GM12878 (cell line): ENCODE measurements around the gene CCBE1. TPM values are rescaled to one million over a fixed set of nuclear protein-coding genes. Genes with fewer than 3 reads are reported as not detected.

Experiments used
- ATAC-seq: fragments of 200-7000 bp; cut with Tn5 transposase; 3 replicates; pipeline ENCODE4 v1.9.1; 2020; ENCODE audit warnings: mild to moderate bottlenecking, moderate library complexity
- BruUV-seq: library from RNA; stranded (reverse); fragments of 400-500 nt; replicated peaks from 2 replicates; lab custom pipeline; 2021; lab: Mats Ljungman, UMichigan
- CTCF ChIA-PET: fragments of 300-600 bp; sonication (Branson Sonifier 250); formaldehyde crosslinking; extraction: SDS; loops from one replicate; lab custom pipeline; 2021; ENCODE audit warnings: inconsistent platforms; lab: Yijun Ruan, JAX
- POLR2A ChIA-PET: fragments of 350-600 bp; formaldehyde crosslinking; extraction: SDS; loops from one replicate; lab custom pipeline; 2021; ENCODE audit warnings: inconsistent platforms; lab: Charles Lee
- RAD21 ChIA-PET: fragments of 300-600 bp; sonication (Branson Sonifier 250); formaldehyde crosslinking; loops from one replicate; lab custom pipeline; 2023; ENCODE audit warnings: antibody characterized with exemption; ENCODE audit not compliant: unreplicated experiment; lab: Charles Lee
- SMC1A ChIA-PET: fragments of 300-600 bp; sonication (Branson Sonifier 250); formaldehyde crosslinking; loops from one replicate; lab custom pipeline; 2023; ENCODE audit not compliant: unreplicated experiment, uncharacterized antibody; lab: Charles Lee
- DNase-seq: peaks from one replicate; pipeline ENCODE4 v3.0.0-alpha.2; 2011; ENCODE audit warnings: low read depth, low spot score
- FAIRE-seq: peaks from 3 replicates; lab custom pipeline; 2011; peaks lifted over from hg19 to GRCh38; lab: Jason Lieb, UNC
- H2AFZ ChIP-seq: 2 replicates; pipeline ENCODE4 v1.6.0; 2011; ENCODE audit warnings: low read depth, low read length, control low read depth; ENCODE audit not compliant: control insufficient read depth
- H3K27ac ChIP-seq: 2 replicates; pipeline ENCODE4 v1.5.1; 2011; ENCODE audit warnings: control low read depth; ENCODE audit not compliant: control insufficient read depth, insufficient read depth
- H3K27me3 ChIP-seq, 2 experiments: replicated peaks in 1 of 2; 2 replicates each; pipeline versions ENCODE4 v1.6.0 to v1.6.1; 2011; ENCODE audit warnings: low read length in 1 of 2; ENCODE audit not compliant: control insufficient read depth in 2 of 2, insufficient read depth in 2 of 2
- H3K36me3 ChIP-seq, 2 experiments: 2 replicates each; pipeline ENCODE4 v1.5.1; 2011; ENCODE audit warnings: low read length in 1 of 2; ENCODE audit not compliant: control insufficient read depth in 2 of 2, insufficient read depth in 2 of 2
- H3K4me1 ChIP-seq: 2 replicates; pipeline ENCODE4 v1.6.1; 2011; ENCODE audit warnings: mild to moderate bottlenecking, low read length, moderate library complexity, mixed read lengths; ENCODE audit not compliant: control insufficient read depth, insufficient read depth
- H3K4me2 ChIP-seq: 2 replicates; pipeline ENCODE4 v1.6.0; 2011; ENCODE audit warnings: control low read depth; ENCODE audit not compliant: control insufficient read depth, insufficient read depth
- H3K4me3 ChIP-seq: fragments of 200-600 bp; sonication (generic); 2 replicates; pipeline ENCODE4 v1.5.1; 2016
- H3K79me2 ChIP-seq: 2 replicates; pipeline ENCODE4 v1.6.0; 2011; ENCODE audit warnings: low read length; ENCODE audit not compliant: control insufficient read depth, insufficient read depth
- H3K9ac ChIP-seq: 2 replicates; pipeline ENCODE4 v1.8.0; 2011; ENCODE audit warnings: low read length, control low read depth, mixed read lengths; ENCODE audit not compliant: control insufficient read depth, insufficient read depth
- H3K9me3 ChIP-seq: replicated peaks from 3 replicates; pipeline ENCODE4 v1.5.1; 2011; ENCODE audit warnings: mild to moderate bottlenecking, low read length; ENCODE audit not compliant: control insufficient read depth, insufficient read depth
- H4K20me1 ChIP-seq: 2 replicates; pipeline ENCODE4 v1.6.0; 2011; ENCODE audit not compliant: control insufficient read depth, insufficient read depth
- ASH2L ChIP-seq: fragments of 300-600, 200-600 bp; sonication (generic); IDR thresholded peaks from 2 replicates; pipeline ENCODE4 v1.6.1; 2017; ENCODE audit warnings: low read depth, mild to moderate bottlenecking, borderline replicate concordance
- CBX5 ChIP-seq: sonication (generic); IDR thresholded peaks from 2 replicates; pipeline ENCODE4 v1.6.1; 2016; ENCODE audit warnings: low read depth, moderate library complexity, mild to moderate bottlenecking, inconsistent platforms
- CEBPB ChIP-seq, 2 experiments: fragments of 150-350 bp in 1 of 2; IDR thresholded peaks; 2 replicates each; pipeline ENCODE4 v1.6.1; 2012 to 2014; ENCODE audit warnings: low read depth in 2 of 2, low read length in 2 of 2, borderline replicate concordance in 1 of 2, inconsistent platforms in 1 of 2
- DPF2 ChIP-seq: fragments of 450-650 bp; IDR thresholded peaks from 2 replicates; pipeline ENCODE4 v1.6.1; 2017; ENCODE audit warnings: mild to moderate bottlenecking
- EED ChIP-seq: sonication (generic); IDR thresholded peaks from 2 replicates; pipeline ENCODE4 v1.6.1; 2016; ENCODE audit warnings: antibody characterized with exemption, low read depth
- EGR1 ChIP-seq, 2 experiments: IDR thresholded peaks; 1 replicate in 1 of 2; 2 replicates in 1 of 2; pipeline ENCODE4 v1.6.1; 2011 to 2012; ENCODE audit warnings: low read depth in 2 of 2, low read length in 2 of 2, borderline replicate concordance in 1 of 2, mild to moderate bottlenecking in 1 of 2, moderate library complexity in 1 of 2
- ETV6 ChIP-seq, 2 experiments: fragments of 450-650 bp in 1 of 2; IDR thresholded peaks in 1 of 2; conservative IDR thresholded peaks in 1 of 2; 2 replicates each; pipeline ENCODE4 v1.6.1; 2014; ENCODE audit warnings: antibody characterized with exemption in 1 of 2, borderline replicate concordance in 1 of 2, low read depth in 1 of 2, mild to moderate bottlenecking in 1 of 2, moderate library complexity in 1 of 2
- GABPA ChIP-seq: IDR thresholded peaks from 2 replicates; pipeline ENCODE4 v1.6.1; 2014; ENCODE audit warnings: antibody characterized with exemption, low read depth, mild to moderate bottlenecking, inconsistent platforms
- HSF1 ChIP-seq: fragments of 150-350 bp; IDR thresholded peaks from 2 replicates; pipeline ENCODE4 v1.6.1; 2014; ENCODE audit warnings: mild to moderate bottlenecking, low read depth, low read length
- KLF5 ChIP-seq: fragments of 450-650 bp; IDR thresholded peaks from 2 replicates; pipeline ENCODE4 v1.6.1; 2014; ENCODE audit warnings: mild to moderate bottlenecking; ENCODE audit not compliant: partially characterized antibody
- MXI1 ChIP-seq: fragments of 150-350 bp; IDR thresholded peaks from 2 replicates; pipeline ENCODE4 v1.6.1; 2011; ENCODE audit warnings: low read depth, mild to moderate bottlenecking, inconsistent platforms, low read length, improper control_type of control experiment
- NBN ChIP-seq: fragments of 450-650 bp; IDR thresholded peaks from 2 replicates; pipeline ENCODE4 v1.6.1; 2016
- POLR2A ChIP-seq: IDR thresholded peaks from 2 replicates; pipeline ENCODE4 v1.6.1; 2011; ENCODE audit warnings: low read depth, mild to moderate bottlenecking, low read length
- RBBP5 ChIP-seq: fragments of 200-600 bp; sonication (generic); conservative IDR thresholded peaks from 2 replicates; pipeline ENCODE4 v1.6.1; 2016
- RELB ChIP-seq: fragments of 450-650 bp; IDR thresholded peaks from 2 replicates; pipeline ENCODE4 v1.6.1; 2017; ENCODE audit warnings: low read depth, mild to moderate bottlenecking, moderate library complexity
- SREBF1 ChIP-seq: IDR thresholded peaks from 2 replicates; pipeline ENCODE4 v1.6.1; 2012; ENCODE audit warnings: mild to moderate bottlenecking, low read length
- YY1 ChIP-seq: IDR thresholded peaks from 2 replicates; pipeline ENCODE4 v1.6.1; 2011; ENCODE audit warnings: low read depth, mild to moderate bottlenecking, low read length
- ZNF384 ChIP-seq: IDR thresholded peaks from 2 replicates; pipeline ENCODE4 v1.6.1; 2012; ENCODE audit warnings: low read depth, mild to moderate bottlenecking, low read length, improper control_type of control experiment, borderline replicate concordance
- in situ Hi-C: fragments of 300-500 bp; cut with MboI; formaldehyde crosslinking; loops from 9 replicates; pipeline ENCODE4 v1.14.3; 2018; ENCODE audit warnings: mixed read lengths
- intact Hi-C: fragments of 100-400 bp; cut with micrococcal nuclease; formaldehyde crosslinking; loops from one replicate; pipeline ENCODE4 v1.14.2; 2022; ENCODE audit not compliant: unreplicated experiment
- polyA plus RNA-seq, 11 experiments: library from polyadenylated mRNA; depleted of rRNA in 4 of 11; unstranded in 6 of 11; stranded (reverse) in 5 of 11; fragments of >200 nt; fragmentation: Nextera tagmentation in 4 of 11; fragmentation: Illumina TruSeq in 1 of 11; extraction: Ambion mirVana in 4 of 11; extraction: Trizol in 1 of 11; gene quantifications; 1 replicate in 1 of 11; 2 replicates in 10 of 11; pipeline versions ENCODE4 v1.2.1 to v1.2.3, GENCODE V29; 2011 to 2016; ENCODE audit warnings: inconsistent platforms in 2 of 11, missing spikeins in 2 of 11, low read depth in 1 of 11
- total RNA-seq, 4 experiments: library from RNA; depleted of rRNA in 3 of 4; stranded (reverse); fragments of >200 nt in 3 of 4; fragmentation: Illumina TruSeq in 1 of 4; extraction: Trizol in 1 of 4; gene quantifications; 2 replicates each; pipeline versions ENCODE4 v1.2.1 to v1.2.3, GENCODE V29; 2013 to 2021
- TF ChIP-seq, protein P1 (sequence below): IDR thresholded peaks from 2 replicates; pipeline ENCODE4 v1.6.1; 2012; ENCODE audit warnings: low read length, inconsistent platforms

Gene CCBE1
- total and polyA plus RNA-seq, 10 of the 15 experiments (the other 5 are each of a cell fraction or from before 2014, with no cell fraction given): 0.03 to 0.49 (median 0.04) TPM; not detected in 7

- TF ChIP-seq HSF1 (no peak), ZNF384 (no peak), NBN (no peak), GABPA (no peak), SREBF1 (no peak), POLR2A (no peak), RBBP5 (no peak)
These were observed 73.5 kb downstream of the CCBE1 start (continued) for GRCh38 chr18:59623456-59624368.

DNA sequence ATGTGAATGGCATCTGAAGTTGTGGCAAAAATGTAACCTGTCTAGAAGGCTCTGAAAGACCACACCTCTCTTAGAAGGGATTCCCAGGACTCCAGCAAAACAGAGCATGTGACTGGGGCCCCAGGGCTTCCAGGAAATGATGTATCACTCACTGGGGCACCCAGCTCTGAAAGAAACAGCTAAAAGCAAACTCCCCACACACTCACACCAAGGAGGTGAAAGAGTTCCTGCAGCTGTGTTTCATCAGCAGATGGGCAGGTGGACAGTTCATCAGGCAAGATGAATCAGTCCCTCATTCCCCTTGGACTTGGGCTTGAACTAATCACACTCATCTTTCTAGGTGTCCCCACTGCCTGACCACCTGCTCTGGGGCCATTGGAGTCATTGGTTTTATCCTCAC, 76.2 kb downstream of the CCBE1 start:
- BruUV-seq: no TSS peak
- Histone ChIP-seq H3K9me3 (no peaks in the 10 kb centered on the region), H3K27me3 (peaks cover 5 to 8% of the 10 kb centered on the region in 2 experiments), H2AFZ (no peak overlapping the region), H3K9ac (no peak overlapping the region), H3K27ac (no peak overlapping the region), H3K4me3 (no peak overlapping the region), H3K4me1 (no peaks in the 10 kb centered on the region), H3K36me3 (no peaks in the 10 kb centered on the region), H3K79me2 (no peaks in the 10 kb centered on the region), H3K4me2 (no peak overlapping the region), H4K20me1 (no peaks in the 10 kb centered on the region)
- ChIA-PET SMC1A (interaction anchor here (0.7 kb wide), 1 partner anchor 657 kb away, joined by 3 read pairs; no protein-coding TSS in a partner anchor), POLR2A (no interaction called here), CTCF (no interaction called here), RAD21 (no interaction called here)
- intact Hi-C loops (no loop called here), in situ Hi-C loops (no loop called here)
- DNase-seq (no peak), FAIRE-seq (no peak), ATAC-seq (no peak)
- TF ChIP-seq RELB: no peak
- TF ChIP-seq CEBPB (IDR thresholded peaks at IDR 0.05; ENCODE audit: borderline replicate concordance in 1 of 2, low read depth in 2 of 2, low read length in 2 of 2): no peak
- TF ChIP-seq MXI1: no peak
- TF ChIP-seq EGR1 (IDR thresholded peaks at IDR 0.05; ENCODE audit: borderline replicate concordance in 1 of 2, low read depth in 2 of 2, low read length in 2 of 2): no peak
- no peak for TF ChIP-seq DPF2
- TF ChIP-seq YY1: no peak
- no peak for TF ChIP-seq CBX5
- TF ChIP-seq ASH2L: no peak
- no peak for TF ChIP-seq ETV6 (conservative IDR thresholded peaks at IDR 0.05 in 1 of 2, IDR thresholded peaks at IDR 0.05 in 1 of 2; ENCODE audit: borderline replicate concordance in 1 of 2, low read depth in 1 of 2)
- TF ChIP-seq KLF5: no peak
- TF ChIP-seq EED: no peak
- TF ChIP-seq, protein P1, sequence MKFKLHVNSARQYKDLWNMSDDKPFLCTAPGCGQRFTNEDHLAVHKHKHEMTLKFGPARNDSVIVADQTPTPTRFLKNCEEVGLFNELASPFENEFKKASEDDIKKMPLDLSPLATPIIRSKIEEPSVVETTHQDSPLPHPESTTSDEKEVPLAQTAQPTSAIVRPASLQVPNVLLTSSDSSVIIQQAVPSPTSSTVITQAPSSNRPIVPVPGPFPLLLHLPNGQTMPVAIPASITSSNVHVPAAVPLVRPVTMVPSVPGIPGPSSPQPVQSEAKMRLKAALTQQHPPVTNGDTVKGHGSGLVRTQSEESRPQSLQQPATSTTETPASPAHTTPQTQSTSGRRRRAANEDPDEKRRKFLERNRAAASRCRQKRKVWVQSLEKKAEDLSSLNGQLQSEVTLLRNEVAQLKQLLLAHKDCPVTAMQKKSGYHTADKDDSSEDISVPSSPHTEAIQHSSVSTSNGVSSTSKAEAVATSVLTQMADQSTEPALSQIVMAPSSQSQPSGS: no peak
